Measurements from ENCODE around the gene CFAP68.
"Not testable (repeated sequence)": the region's sequence is repeated elsewhere in the genome, so short reads cannot be mapped to it uniquely, and the experiment has no call there.

The CFAP68 gene

DNA sequence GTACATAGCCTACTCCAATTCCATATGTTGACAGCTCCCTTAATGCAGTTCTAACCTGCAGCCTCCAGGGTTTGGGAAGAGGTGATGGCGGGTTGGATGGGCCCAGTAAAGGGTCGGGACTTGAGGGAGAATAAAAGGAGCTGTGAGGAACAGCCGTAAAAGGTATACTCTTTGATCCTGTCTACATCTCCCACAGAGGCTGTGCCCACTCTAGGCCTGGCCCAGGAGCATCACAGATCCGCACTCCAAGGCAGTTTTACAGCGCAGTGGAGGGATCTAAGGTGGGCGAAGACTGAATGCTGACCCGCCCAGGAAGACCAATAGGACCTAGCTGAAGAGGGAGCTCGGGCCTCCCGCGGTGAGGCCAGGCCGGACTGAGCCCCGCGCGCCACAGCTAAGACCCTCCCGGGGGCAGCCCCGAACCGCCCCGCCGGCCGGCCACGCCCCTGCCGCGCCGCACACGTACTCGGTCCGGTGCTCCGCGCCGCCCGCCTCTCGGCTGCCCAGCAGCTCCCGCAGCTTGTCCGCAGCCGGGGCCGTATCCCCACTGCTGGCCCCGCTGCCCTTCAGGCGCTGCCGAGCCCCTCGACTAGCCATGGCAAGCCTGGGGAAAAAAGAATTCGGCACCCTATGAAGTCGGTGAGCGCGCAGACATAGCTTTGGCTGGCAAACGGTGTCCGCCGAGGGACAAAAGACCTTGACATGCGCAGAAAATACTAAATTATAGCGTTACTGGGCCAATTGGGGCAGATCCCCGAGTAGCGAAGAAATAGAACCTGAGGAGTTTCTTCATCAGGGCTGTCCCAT is 8.3 kb upstream of the CFAP68 start, which contains the start of gene ALG9:
Gene ALG9 (minus strand): TSS at position 696 of the 807 bp plus-strand sequence. CDS start 99 bp downstream, at position 597.
- peak; percentile 80 for DNase-seq (ENCODE audit: low read depth)

DNA sequence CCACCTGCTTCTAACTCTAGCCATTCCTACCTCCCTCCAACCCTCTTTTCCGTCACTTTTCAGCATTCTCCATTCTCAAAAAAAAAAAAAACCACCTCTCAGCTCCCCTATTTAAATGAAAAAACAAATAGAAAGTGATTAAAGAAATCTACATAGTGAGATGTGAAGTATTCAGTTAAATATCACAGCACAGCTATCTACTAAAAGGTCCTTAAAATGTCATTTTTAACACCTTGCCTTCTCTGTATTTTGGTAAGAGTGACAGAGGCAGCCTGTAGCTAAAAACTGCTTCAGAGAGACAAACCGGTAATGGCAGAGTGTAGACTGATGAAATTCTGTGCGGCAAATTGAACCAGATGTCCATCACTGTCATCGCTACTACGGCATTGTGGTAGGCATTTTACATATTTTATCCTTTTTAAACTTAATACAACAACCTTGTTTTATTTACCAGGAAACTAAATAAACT is 7.6 kb upstream of the CFAP68 start:
- DNase-seq (ENCODE audit: low read depth) = peak; percentile 17

DNA sequence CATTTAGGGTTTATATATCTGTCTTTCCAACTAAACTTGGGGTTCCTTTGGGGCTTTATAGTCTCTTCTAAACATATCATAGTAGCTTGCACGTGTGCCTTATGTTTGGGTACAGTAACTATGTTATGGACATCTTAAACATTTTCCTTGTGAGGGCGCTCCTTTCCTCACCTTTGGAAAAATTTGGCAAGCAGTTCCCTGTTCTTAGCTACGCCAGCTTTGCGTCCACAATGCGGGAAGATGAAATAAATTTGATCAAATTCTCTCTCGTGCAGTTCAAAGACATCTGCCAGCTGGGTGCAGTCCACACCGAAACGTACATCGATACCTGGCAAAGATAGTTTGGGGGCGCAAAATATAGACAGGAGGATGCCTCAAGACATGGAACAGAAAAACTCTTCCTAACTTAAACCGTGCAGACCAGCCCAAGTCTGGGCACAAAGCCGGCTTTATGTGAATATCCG is 924 bp upstream of the CFAP68 start:
- DNase-seq (ENCODE audit: low read depth) = peak; percentile 42

DNA sequence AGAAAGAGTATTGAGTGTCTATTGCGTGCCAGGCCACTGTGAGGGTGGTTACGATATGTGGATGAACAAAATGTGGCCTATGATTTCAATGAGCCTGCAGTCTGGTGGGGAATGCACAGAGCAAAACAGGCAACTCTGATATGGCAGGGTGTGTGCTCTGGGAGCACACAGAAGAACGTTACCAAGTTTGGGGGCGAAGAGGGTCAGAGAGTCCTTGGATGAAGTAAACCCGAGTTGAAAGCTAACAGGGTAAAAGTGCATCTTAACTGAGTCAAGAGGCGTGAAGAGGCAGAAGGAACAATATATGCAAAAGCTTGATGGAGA is 258 bp downstream of the CFAP68 start:
- no peak for DNase-seq (ENCODE audit: low read depth)

DNA sequence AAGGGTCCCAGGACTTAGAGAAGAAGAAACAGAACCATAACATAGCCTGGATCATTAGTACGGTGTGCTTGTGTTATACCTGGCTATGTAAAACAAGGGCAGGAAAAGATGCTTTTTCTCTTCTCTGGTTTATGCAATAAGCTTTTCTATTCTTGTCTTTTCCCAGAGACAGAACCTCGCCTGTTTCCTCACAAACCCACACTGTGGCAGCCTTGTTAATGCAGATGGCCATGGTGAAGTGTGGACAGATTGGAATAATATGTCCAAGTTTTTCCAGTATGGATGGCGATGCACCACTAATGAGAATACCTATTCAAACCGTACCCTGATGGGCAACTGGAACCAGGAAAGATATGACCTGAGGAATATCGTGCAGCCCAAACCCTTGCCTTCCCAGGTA is 2.9 kb downstream of the CFAP68 start:
- no peak for DNase-seq (ENCODE audit: low read depth)

DNA sequence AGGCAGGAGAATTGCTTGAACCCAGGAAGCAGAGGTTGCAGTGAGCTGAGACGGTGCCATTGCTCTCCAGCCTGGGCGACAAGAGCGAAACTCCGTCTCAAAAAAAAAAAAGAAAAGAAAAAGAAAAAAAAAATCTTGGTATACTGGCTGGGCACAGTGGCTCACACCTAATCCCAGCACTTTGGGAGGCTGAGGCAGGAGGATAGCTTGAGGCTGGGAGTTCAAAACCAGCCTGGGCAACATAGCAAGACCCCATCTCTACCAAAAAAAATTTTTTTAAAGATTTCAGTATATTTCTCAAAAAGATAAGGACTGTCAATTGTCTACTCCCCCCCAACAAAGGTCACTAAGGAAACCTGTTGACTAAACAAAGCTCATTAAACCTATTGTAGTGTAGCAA is 5.7 kb downstream of the CFAP68 start:
- DNase-seq (ENCODE audit: low read depth) = not testable (repeated sequence)

DNA sequence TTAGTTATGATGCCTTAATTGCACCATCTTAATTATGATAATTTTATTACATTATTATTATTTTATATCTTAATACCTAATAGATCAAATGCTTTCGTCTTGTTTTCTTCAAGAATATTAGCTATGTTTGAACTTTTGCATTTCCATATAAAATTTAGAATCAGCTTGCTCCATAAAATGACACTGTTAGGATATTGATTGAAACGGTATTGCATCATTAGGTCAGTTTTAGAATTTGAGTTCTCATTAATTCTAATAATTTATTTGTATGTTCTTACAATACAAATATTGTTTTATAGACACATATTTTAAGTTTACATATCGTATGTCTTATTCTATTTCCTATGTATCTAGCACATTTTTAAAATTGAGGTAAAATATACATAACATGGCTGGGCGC is 6.7 kb downstream of the CFAP68 start:
- DNase-seq (ENCODE audit: low read depth) = no peak

DNA sequence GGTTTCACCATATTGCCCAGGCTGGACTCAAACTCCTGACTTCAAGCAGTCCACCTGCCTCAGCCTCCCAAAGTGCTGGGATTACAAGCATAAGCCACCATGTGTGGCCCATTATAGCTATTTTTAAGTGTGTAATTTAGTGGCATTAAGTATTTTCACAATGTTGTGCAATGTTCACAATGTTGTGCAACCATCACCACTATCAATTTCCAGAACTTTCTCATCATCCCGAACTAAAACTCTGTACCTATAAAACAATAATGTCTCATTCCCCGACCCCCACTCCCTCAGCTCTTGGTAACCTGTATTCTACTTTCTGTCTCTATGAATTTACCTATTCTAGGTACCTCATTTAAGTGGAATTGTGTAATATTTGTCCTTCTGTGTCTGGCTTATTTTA is 7.5 kb downstream of the CFAP68 start:
- DNase-seq (ENCODE audit: low read depth) = no peak

DNA sequence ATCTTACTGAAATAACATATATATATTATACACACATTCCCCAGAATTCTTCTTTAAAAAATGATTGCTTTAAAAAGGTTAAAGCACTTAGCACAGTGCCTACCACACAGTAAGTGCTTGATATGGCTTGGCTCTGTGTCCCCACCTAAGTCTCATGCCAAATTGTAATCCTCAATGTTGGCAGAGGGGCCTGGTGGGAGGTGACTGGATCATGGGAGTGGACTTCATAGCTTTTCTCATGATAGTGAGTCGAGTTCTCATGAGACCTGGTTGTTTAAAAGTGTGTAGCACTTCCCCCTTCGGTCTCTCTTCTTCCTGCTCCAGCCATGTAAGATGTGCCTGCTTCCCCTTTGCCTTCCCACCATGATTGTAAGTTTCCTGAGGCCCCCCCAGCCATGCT is 26.1 kb downstream of the CFAP68 start:
- DNase-seq (ENCODE audit: low read depth) = peak; percentile 18

DNA sequence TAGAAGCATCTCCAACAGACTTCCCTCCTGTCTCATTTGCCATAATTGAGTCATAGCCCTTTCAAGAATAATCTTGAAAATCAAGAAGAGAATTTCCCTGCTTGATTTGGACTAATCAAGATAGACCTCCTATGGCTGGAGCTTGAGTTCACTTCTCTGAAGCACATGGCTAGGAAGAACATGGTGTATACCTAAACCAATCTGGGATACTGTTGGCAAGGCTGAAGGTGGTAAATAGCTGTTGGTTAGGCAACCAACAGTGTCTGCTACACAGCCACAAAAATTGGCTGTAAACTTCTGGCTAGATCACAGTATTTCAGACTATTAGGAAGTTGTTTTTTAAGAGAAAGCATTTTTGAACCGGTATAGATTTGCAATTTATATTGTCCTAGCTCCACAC is 27.3 kb downstream of the CFAP68 start:
- DNase-seq (ENCODE audit: low read depth) = no peak

DNA sequence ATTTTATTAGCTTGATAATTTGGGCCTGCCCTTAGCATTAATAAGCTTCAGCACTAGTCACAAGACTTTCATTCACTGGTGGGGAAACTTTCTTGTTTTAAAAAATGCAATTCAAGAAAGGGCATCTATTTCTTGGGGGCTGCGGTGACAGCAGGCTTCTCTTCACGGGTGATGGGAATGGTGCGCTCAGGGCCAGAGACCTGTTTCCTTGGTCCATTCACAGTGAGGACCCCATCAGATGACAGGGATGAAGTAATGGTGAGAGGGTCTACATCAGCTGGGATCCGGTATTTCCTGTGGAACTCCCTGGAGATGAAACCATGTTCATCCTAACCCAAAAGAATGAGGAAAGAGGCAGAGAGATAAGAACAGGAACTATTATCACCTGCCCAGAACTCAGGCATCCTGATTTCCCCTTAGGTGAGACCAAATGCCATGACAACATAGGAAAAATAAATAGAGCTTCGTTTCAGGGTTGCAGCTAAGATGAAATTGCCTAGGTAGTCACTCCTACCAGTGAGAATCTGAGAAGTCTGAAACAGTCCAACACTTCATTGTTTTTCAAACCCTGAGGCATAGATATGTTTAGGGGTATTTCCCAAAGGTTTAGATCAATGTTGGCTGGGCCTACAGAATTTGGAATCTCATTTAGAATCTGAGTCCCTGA is 29.4 kb downstream of the CFAP68 start:
- no peak for DNase-seq (ENCODE audit: low read depth)

DNA sequence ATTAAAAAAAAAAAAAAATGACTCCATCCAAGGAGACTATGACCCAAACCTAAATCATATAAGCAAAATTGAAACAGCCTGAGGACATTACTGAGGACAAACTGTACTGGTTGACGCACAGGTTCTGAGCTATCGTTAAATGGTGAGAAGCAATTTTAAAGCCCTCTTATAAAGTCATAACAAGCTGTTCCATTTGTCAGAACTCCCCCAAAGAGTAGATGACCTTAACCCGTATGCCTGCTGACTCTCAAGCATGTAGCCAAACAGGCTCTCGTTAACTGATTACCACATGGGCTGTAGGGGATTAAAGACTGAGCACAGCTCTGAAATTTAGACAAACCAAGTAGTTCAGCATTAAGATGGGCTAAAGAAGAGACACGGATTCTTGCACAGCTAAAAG is 30.0 kb downstream of the CFAP68 start:
- no peak for DNase-seq (ENCODE audit: low read depth)

DNA sequence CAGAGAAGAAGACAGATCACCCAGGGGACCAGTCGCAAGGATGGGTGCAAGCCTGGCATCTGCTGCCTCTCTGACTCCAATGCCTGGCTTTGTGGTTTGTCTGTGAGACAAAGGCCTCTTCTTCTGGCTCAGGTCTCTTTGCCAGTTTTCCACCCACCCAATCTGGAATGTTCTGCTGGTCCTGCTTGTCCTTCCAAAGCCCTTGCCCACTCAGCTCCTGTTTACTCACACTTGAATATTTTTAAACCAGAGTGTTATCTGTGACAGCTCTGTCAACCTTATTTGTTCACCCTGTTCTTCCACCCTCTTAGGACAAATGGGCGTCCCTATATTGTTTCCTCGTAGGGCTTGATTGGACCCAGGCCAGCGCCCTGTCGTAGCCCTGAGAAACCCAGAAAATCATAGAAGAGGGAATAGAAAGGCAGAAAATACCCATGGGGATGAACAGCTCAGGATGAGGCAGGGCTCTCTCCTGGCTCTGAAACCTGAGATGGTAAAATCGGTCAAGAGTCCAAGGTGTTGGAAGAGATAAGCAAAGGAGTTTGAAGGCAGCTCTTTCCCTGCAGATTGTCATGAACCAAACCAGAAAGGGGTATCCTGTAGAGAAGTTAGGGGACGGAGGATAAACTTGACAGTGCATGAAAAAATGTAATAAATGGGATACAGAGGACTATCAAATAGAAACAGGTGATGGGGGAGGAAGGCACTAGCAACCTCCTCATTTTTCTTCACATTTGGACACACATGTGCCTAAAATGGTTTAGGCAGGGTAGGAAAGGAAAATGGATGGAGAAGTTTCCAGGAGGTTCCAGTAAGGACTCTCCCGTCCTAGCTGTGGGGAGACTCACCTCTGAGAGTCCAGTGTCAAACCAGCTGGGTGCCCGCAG is 31.6 kb downstream of the CFAP68 start:
- peak; percentile 14 for DNase-seq (ENCODE audit: low read depth)

DNA sequence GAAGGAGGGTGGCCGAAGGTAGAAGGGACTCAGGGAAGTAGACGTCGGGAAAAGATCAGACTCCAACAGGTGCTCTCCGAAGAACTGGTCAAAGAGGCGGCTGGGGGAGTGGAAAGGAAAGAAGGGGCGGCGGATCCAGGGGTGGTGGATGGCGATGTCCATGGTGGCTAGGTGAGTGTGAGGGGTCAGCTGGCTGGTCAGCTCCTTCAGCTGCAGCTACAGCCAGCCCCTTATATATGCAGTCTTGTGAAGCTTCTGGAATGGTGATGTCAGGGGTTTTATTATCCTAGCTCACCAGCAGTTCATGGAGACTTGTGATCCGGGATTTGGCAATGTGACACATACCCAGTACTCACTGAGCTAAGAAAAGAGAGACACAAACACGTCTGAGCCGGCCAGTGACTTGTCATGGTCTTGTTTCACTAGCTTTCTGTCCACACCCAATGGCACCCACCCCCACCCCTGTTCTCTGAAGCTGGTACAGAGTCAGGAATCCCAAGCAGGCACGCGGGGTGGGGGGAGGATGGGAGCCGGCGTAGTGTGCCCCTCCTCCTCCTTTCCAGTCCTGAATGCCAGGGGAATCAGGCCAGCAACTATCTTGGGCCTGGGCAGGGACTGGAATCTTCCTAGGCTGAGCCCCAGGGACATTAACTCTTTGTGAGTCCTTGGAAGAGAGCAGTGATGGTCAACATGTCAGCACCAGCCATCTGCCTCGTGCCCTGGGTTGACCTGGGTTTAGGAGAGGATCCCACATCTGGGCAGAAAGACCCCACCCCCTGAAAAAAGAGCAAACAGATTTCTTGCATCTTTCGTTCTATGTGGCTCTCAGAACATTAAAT is 32.4 kb downstream of the CFAP68 start, which contains the start of gene CRYAB:
Gene CRYAB (minus strand): TSS at position 208 of the 839 bp plus-strand sequence. CDS start 46 bp downstream, at position 162.
- peak; percentile 100 for DNase-seq (ENCODE audit: low read depth)

DNA sequence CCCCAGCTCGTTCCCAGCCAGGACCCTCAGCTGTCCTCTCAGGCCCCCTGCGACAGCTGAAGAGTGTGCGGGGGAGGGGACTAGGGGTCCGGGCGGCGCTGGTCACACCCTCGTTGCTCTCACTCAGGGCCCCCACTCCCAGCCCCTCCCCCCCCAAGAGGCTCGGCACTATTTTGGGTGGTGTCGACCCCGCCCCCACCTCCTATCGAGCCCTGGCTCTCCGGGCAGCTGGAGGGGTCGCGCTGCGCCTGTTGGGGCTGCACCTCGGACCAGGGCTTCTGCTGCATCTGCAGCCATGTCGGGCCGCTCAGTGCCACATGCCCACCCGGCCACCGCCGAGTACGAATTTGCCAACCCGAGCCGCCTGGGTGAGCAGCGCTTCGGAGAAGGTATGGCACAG is 33.2 kb downstream of the CFAP68 start, which contains the start of gene HSPB2:
Gene HSPB2 (plus strand): TSS at position 200 of the 400 bp plus-strand sequence. CDS start 96 bp downstream, at position 296.
- peak; percentile 20 for DNase-seq (ENCODE audit: low read depth)

DNA sequence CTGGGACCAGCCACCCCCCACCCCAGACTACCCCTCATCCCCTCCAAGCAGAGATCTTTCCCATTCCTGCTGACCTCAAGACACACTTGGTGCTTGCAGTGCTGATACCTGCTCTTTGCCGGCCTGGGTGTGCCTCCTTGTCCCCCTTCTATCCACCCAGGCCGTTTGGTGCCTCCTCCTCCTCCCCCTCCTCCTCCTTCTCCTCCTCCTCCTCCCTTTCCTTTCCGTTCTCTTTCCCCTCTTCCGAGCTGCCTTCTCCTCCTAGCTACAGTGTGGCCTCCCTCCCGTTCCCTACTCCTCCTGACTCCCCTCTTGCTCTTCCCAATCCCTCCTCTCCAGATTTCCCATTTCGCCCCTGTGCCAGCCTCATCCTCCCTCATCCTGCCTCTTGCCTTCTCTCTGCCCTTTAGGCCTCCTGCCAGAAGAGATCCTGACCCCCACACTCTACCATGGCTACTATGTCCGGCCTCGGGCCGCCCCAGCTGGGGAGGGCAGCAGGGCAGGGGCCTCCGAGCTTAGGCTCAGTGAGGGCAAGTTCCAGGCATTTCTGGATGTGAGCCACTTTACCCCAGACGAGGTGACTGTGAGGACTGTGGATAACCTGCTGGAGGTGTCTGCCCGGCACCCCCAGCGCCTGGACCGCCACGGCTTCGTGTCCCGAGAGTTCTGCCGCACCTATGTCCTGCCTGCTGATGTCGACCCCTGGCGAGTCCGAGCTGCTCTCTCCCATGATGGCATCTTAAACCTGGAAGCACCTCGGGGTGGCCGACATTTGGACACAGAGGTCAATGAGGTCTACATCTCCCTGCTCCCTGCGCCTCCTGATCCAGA is 33.9 kb downstream of the CFAP68 start:
- DNase-seq (ENCODE audit: low read depth) = peak; percentile 71

DNA sequence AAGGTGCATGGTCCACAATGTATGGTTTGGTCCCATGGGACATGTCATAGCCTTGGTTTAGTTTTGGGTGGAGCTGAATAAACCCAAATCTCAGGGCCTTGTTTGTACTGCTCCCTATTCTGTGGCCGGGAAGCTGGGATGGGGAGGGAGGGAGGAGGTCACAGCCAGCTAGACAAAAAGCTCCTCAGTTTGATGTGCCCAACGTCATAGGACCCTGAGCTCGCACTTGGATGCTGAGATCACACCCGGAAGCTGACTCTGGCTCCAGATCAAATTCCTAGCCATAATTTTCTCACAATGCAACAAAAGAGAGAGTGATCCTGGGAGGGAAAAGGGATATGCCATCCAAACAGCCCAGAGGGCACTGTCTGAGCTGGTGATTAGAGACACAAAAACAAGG is 34.7 kb downstream of the CFAP68 start:
- peak; percentile 97 for DNase-seq (ENCODE audit: low read depth)

DNA sequence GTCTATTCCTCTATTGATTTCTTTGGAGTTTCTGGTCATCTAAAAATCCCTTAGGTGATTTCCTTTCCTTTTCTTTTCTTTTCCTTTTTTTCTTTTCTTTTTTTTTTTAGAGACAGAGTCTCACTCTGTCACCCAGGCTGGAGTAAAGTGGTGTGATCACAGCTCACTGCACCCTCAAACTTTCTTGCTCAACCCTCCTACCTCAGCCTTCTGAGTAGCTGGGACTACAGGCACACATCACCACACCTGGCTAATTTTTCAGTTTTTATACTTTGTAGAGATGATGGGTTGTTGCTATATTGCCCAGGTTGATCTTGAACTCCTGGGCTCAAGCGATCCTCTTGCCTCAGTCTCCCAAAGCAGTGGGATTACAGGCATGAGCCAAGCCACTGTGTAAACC is 37.4 kb downstream of the CFAP68 start:
- no peak for DNase-seq (ENCODE audit: low read depth)

DNA sequence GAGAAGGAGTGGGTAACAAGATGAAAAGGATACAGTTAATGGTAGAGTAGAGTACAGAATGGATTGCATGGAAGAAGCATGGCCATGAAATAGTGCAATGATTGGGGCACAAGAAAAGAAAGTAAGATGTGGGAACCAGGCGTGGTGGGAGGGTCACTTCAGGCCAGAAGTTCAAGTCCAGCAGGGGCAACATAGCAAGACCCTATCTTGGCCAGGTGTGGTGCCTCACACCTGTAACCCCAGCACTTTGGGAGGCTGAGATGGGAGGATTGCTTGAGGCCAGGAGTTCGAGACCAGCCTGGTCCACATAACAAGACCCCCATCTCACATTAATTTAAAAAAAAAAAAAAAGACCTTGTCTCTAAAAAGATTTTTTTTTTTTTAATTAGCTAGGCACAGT is 38.0 kb downstream of the CFAP68 start:
- no peak for DNase-seq (ENCODE audit: low read depth)

DNA sequence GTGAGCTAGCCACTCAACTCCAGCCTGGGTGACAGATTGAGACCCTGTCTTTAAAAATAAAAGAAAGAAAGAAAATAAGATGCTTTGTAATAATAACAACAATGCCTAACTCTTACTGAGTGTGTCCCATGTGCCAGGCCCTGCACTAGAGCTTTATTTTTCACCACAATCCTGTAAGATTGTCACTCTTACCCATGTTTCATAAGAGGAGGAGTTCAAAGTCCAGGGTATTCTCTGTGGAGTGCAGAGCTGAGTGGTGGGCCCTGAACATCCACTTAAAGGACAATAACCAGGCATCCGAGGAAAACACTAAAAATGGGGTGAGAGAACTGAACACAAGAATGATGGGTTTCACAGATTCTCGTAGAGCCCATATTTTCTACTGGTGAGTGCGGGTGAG is 38.4 kb downstream of the CFAP68 start:
- DNase-seq (ENCODE audit: low read depth) = no peak
